HG02970 (cell line): Measurements from ENCODE around the gene TNFRSF9.
A peak's percentile ranks its signal among the peaks of the same experiment; 100 is the strongest.
"Not testable (repeated sequence)": the region's sequence is repeated elsewhere in the genome, so short reads cannot be mapped to it uniquely, and the experiment has no call there.

Experiments used
- ATAC-seq: cut with Tn5 transposase; IDR thresholded peaks from one replicate; pipeline ENCODE4 v1.9.1; 2021; ENCODE audit warnings: mild to moderate bottlenecking, moderate library complexity, moderate number of reproducible peaks; ENCODE audit not compliant: unreplicated experiment, low FRiP score

The TNFRSF9 gene

DNA sequence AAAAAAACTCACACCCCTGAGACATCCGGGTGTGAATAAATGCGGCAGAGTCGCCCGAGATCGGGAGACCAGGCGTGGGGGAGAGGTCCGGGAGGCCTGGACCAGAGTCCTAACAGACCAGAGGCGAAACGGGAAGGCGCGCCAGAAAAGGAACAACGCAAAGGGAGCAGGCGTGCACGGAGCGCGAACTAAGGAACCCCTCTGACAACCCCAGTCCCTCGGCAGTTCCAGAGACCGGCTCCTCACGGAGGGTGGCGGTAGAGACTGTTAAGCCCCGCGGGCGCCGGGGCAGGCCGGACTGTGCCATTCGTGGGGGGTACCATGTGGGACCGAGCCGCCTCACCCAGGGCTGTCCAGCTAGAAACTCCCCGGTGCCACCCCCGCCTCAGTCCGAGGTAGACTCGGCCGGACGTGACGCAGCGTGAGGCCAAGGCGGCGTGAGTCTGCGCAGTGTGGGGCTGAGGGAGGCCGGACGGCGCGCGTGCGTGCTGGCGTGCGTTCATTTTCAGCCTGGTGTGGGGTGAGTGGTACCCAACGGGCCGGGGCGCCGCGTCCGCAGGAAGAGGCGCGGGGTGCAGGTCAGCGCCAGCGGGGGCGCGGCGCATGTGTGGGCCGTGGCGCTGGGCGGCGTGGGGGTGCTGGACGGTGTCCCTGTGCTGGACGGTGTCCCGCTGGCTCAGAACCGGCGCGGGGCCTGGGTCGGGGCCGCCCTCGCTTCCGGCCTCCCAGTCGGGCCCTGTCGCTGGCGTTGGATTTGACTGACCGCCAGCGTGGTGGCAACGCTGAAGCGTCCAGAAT is 20.8 kb upstream of the TNFRSF9 start, which contains the start of gene PARK7:
Gene PARK7, plus strand, starts transcription at position 496 of the 798 bp plus-strand sequence. CDS start 1,075 bp downstream, outside the sequence.
- ATAC-seq: peak; percentile 96

DNA sequence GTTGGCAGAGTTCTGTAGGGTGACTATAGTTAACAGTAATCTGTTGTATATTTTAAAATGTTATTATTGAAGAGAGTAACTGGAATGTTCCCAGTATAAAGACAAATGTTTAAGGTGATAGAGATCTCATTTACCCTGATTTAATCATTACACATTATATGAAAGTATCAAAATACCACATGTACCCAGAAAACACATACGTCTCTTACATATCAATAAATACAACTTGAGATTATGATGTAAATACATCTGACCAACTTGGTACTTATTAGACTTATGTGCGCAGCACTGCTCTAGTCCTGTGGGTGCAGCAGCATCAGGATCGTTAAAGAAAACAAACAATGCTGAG is 20.2 kb upstream of the TNFRSF9 start:
- no peak for ATAC-seq

DNA sequence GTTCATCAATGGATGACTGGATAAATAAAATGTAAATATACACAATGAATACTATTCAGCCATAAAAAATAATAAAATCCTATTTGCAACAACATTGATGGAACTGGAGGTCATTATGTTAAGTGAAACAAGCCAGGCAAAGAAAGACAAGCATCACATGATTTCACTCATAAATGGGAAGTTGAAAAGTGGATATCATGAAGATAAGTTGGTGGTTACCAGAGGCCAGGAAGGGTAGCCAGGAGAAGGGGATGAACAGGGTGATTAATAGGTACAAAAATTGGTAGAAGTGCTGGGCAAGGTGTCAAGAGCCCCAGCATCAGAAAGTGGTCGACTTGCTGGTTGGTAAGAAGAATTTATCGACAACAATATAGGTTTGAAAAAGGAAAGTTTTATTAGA is 19.5 kb upstream of the TNFRSF9 start:
- no peak for ATAC-seq

DNA sequence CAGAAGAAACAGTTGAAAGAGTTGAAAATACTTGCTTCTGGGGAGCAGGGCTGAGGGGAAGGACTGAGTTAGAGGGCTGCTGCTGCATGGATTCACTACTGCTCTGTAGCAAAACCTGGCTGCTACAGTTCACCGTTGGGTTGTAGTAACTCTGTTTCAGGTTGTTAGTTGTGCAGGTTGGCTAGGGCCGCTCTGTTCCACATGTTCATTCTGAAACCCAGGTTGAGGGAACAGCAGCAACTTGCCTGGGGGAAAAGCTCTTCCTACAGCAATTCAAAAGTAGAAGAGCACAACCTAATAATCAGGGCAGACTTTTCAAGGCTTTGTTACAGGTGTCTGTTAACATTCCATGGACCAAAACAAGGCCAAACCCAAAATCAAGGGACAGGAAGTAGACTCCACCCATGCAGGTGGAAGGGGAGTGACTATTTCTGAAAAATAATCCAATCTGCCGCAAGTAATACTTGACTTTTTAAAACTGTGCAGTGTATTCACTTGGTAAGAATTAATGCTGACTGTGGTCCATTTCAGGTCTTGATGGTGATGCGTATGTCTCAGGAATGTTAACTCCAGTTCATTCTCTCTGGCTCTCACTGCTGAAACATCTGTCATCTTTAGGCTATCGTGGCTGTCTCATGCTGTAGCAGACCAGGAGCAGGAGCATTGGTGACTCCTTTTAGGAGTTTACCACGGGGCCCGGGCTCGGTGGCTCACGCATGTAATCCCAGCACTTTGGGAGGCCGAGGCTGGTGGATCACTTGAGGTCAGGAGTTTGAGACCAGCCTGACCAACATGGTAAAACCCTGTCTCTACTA is 15.8 kb upstream of the TNFRSF9 start:
- ATAC-seq: no peak

DNA sequence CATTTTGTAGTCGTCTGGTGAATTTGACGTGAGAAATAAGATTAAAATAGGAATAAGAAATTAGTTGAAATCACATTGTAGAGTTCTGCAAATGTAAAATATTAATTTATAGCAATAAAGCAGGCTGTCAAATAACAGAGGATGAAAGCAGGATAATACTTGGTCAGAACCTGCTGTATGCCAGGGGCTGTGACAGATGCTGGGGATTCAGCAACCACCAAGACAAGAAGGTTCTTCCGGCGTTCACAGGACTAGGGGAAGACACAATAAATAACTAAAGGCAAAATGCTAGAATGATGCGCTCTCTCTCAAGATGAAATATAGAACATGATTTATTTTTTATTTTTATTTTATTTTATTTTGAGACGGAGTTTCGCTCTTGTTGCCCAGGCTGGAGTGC is 14.0 kb upstream of the TNFRSF9 start:
- ATAC-seq: no peak

DNA sequence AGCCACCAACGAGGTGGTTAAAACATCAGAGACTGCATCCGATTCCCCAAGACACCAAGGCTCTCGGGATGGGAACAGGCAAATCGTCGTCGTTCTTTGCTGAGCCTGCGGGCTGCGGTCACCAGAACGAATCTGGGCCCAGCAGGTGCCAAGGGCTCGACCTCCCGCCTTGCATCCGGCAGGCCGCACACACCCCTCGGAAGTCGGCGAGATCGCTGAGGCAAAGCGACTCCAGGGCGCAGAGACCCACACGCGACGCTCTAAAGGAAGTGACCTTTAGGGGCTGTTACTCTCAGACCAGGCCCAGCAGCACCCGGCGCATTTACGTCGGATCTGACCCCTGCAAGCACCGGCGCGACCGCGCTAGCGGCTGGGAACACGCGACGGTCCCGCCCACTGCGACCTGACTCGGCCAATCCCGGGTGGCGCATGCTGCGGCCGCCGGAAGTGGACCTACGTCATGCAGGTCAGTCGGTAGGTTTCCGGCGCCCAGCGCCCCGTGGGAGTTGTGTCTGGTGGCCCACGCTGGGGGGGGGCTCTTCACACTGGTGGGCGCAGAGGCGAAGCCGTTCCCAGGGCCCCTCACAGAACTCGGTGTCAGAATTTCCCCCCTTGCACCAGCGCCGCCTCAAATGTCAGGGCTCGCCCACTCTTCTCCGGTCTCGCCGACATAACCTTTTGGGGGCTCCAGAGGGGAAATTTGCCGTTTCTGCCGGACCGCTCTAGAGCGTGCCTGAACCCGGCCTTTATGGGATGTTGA is 13.4 kb upstream of the TNFRSF9 start:
- ATAC-seq: peak; percentile 90

- ATAC-seq: not testable (repeated sequence)
Observed at GRCh38 chr1:7952791-7953190, 12.2 kb upstream of the TNFRSF9 start.

DNA sequence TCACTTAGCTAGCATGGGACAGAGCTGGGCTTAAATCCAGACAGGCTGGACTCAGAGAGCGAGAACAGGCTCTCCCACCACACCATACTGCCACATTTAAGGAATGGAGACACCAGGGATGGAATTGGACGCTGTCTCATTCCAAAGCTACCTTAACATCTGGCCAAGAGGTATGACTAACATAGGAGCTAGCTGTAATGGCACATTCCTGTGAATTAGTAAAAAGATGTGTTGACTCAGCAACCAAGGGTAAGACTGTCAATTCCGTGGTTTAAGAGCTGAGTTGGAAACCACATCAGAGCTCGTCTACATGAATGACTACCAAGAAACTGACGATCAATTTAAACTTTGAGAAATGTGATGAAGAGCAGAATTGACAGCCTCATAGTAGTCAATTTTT is 8.3 kb upstream of the TNFRSF9 start:
- ATAC-seq: no peak

GRCh38 chr1:7943251-7943650 is 2.6 kb upstream of the TNFRSF9 start:
- ATAC-seq: no peak

GRCh38 chr1:7942214-7942921 is 1.7 kb upstream of the TNFRSF9 start:
- no peak for ATAC-seq

- no peak for ATAC-seq
Observed at GRCh38 chr1:7941437-7941793, 776 bp upstream of the TNFRSF9 start.

DNA sequence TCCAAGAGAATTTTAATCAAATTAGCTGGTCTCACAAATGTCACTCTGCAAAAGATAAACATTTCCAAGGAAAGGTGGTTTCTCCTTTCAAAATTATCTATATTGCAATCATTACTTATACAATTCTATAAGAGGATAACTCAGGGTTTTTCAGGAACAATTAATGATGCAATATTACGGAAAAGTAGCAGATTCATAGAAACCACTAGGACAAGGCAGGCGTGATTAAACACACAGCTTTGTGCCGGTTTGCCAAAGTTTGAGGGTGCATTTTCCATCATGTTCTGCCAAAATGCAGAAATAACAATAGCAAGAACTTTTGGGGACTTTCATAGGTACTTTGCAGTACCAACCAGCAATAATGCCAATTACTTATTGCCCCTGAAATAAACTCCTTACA is 605 bp downstream of the TNFRSF9 start:
- no peak for ATAC-seq

- no peak for ATAC-seq
Observed at GRCh38 chr1:7938070-7938469, 2.6 kb downstream of the TNFRSF9 start.

DNA sequence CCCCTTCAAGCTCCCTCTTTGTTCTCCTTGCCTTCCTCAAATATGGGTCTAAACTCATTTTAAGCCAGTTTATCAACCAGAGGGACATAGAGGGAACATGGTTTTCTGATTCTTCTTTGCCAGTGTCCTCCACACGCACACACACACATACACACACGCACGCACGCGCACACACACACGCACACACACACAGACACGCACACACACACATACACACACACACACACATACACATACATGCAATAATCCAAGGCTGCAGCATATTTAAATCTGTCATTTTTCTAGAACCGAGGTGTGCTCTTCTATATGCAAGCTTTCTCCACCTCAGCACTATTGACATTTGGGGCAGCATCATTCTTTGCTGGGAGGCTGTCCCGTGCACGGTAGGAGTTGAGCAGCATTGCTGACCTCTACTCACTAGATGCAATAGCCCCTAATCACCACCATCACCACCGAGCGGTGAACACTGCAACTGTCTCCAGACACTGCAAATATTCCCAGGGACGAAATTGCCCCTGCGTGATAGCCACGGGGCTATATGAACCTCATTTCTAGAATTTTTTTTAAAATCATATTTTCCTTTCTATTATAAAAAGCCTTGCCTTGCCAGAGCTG is 8.0 kb downstream of the TNFRSF9 start:
- ATAC-seq: no peak

DNA sequence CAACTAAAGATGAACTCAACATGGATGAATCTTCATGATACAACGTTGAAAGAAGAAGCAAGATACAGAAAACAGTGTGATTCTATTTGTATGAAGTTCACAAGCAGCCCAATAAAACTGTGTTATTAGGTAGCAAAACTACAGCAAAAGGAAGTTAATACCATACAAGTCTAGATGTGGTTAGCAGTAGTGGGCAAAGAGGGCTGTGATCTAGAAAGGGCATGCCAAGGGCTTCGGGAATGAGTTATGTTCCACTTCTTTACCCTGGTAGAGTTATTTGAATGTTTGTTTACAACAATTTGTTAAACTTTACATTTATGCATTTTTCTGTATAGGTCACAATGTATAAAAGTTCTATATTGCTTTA is 9.2 kb downstream of the TNFRSF9 start:
- ATAC-seq: no peak

- ATAC-seq: no peak
Observed at GRCh38 chr1:7930645-7931445, 9.8 kb downstream of the TNFRSF9 start.

DNA sequence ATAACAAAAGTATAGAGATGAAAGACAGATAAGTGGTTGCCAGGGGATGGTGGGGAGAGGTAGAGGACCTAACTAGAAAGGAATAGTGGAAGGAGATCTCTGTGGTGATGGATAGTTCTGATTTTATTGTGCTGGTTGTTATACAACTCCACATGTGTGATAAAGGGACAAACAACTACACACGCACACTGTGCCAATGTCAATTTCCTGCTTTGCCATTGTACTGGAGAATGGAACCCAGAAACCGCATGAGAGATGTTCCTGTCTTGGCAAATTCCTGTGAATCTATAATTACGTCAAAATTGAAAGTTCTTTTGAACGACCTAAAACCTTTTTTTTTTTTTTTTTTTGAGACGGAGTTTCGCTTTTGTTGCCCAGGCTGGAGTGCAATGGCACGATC is 11.0 kb downstream of the TNFRSF9 start:
- no peak for ATAC-seq

DNA sequence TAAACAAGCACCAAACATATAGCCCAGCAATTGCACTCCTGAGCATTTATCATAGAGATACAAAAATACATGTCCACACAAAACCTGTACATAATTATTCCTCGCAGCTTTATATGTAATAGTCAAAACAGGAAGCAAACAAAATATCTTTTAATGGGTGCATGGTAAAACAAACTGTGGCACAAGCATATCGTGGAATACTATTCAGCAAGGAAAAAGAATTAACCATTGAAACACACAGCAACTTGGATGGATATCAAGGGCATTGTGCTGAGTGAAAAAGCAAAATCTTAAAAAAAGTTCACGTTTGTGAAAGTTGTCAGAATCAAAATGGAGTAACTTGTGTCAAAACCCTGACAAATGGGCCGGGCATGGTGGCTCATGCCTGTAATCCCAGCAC is 12.4 kb downstream of the TNFRSF9 start:
- ATAC-seq: no peak

- ATAC-seq: not testable (repeated sequence)
Observed at GRCh38 chr1:7927061-7927460, 13.6 kb downstream of the TNFRSF9 start.
